NCI-H146 treated with DMSO at 0.1 percent for 48 hours (cell line): ENCODE measurements around the gene MAL.

Source experiments
- DNase-seq: peaks from one replicate; lab custom pipeline; 2025; ENCODE audit not compliant: unreplicated experiment; lab: John Stamatoyannopoulos, UW

MAL gene

DNA sequence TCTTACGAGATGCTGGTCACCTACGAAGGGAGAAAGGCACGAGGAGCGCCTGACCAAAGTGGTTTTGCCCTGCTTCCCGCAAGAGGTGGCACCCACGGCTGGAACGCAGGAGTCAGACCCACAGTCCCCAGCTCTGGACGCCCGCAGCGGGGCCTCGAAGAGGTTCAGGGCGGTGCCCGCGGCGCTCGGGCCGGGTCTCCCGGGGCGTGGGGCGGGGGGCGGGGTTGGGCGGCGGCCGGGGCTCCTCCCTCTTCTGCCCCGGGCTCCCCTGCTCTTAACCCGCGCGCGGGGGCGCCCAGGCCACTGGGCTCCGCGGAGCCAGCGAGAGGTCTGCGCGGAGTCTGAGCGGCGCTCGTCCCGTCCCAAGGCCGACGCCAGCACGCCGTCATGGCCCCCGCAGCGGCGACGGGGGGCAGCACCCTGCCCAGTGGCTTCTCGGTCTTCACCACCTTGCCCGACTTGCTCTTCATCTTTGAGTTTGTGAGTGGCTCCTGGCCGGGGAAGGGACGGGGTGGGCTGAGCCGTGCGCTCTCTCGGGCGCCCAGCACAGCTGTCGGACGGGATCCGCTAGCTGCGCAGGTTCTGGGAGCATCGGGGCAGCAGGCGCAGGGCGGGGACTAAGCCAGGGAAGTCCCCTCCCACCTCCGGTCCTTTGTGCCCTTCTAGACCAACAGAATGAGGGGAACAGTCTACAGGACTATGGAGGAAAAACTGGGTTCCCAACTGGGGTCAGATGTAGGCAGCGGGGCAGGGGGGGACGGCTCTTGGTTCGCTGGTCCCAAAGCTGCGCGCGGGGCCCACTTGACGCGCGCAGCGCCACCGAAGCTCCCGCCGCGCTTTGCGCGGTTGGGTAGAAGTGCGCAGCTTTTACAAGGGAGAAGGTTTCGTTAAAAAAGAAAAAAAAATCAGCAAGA is at the start of gene MAL:
MAL (plus strand) TSS at position 303 of the 914 bp plus-strand sequence; CDS start at position 388, 85 bp downstream.
- DNase-seq, result no peak

- no peak for DNase-seq
Measured at GRCh38 chr2:94977826-94978225, 47.7 kb upstream of the MAL start.

GRCh38 chr2:94978917-94979316 is 46.6 kb upstream of the MAL start:
- no peak for DNase-seq

DNA sequence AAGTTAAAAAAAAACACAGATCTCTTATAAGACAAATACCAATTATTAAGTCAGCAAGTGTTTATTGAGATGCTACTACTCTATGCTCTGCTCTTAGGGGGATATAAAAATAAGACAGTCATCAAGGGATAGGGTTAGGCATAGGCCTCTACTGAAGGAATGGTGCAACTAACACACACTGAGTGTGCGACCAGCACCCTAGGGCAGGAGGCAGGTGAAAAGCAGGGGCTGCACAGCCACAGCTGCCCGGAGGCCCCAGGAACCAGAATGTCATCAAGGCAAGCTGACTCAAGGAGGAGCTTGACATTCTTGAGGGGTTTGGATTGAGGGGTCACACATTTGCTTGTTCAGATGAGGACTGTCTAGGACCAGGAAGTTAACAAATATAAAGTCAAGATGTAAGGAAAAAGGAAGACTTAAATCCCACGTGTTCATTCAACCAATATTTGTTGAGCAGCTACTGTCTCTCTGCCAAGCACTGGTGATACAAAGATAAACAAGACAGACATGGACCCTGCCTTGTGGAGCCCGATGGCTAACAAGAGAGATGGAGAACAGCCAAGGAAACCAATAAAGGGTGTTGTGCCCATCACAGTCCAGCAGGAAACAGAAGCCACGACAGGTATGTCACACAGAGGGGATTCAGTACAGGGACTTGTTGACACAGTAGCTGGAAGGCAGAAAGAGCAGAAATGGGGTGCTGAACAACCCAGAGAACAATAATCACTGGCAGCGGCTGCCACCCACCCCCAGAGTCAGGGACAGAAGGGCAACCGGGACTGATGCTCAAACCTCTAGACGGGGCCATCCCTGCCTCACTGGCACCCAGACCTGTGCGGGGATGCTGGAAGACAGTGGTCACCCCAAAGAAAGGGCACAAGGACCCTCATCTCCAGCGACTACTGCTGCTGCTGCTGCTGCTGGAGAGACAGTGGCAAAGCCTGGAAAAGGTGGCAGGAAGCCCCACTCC is 45.8 kb upstream of the MAL start:
- DNase-seq, result no peak

GRCh38 chr2:94980406-94980805 is 45.1 kb upstream of the MAL start:
- no peak for DNase-seq

DNA sequence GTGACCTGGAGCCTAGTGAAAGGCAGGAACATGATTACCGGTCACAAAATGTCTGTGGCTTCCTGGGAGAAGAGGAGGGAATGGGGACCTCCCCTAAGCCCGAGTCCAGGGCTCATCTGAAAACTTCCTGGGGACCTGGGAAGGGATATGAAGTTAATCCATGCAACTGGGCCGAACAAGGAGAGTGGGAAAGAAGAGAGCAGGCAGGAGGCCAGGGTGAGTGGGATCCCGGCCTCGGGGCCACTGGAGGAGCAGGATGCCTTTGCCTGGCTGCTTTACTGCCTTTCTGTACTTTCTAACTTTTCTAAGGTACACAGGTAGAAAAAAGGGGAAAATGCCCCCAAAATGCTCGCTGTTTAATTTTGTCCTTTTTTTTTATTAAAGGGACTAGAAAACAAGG is 43.4 kb upstream of the MAL start:
- no peak for DNase-seq

- DNase-seq, result no peak
Measured at GRCh38 chr2:94982675-94983074, 42.8 kb upstream of the MAL start.

GRCh38 chr2:94984964-94985575 is 40.4 kb upstream of the MAL start:
- no peak for DNase-seq

- no peak for DNase-seq
Measured at GRCh38 chr2:94985636-94986035, 39.9 kb upstream of the MAL start.

DNA sequence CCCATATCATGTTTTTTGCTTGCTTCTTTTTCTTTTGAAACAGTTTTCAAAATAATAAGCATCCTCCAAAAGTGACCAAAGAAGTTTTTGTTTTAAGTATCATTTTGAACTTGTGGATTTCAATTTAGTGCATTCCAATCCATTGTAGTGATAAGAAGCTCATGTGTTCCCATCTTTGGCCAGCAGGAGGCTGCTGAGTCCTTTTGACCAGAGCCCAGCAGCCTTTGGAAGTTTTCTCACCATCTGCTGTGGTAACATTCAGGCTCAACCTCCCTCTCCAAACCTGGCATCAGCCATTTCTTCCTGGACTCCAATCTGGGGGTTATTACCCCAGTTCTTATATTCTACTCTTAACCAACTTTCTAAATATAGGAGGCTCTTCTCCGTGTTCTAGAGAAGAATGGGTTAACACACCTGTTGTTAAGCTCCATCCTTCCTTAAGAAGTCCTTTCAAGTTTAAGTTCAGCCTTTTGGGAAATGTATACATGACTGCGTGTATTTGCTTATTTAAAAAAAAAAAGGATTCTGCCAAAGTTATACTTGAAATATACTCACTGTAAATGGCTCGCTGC is 39.0 kb upstream of the MAL start:
- peak; percentile 6 for DNase-seq

GRCh38 chr2:94987074-94988020 is 38.2 kb upstream of the MAL start:
- no peak for DNase-seq

GRCh38 chr2:94990956-94991355 is 34.6 kb upstream of the MAL start:
- no peak for DNase-seq

DNA sequence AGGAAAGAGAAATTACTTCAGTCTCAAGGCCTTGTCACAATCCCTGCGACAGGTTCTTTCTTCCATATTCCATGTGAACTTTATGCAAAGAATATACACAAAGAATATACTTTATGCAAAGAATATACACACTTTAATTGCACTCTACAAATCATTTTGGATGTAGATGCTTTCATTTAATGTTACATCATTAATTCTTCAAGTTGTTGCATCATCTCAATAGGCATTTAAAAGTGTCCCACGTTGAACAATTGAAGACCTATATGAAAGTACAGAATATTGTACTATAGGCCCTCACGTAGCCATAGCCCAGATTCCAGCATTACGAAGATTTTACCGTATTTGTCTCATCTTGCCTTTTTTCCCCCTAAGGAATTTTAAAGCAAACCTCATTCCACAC is 33.1 kb upstream of the MAL start:
- no peak for DNase-seq

- DNase-seq, result peak; percentile 46
Measured at GRCh38 chr2:94993176-94994062, 32.1 kb upstream of the MAL start.

GRCh38 chr2:94994063-94994913 is 31.2 kb upstream of the MAL start:
- no peak for DNase-seq

DNA sequence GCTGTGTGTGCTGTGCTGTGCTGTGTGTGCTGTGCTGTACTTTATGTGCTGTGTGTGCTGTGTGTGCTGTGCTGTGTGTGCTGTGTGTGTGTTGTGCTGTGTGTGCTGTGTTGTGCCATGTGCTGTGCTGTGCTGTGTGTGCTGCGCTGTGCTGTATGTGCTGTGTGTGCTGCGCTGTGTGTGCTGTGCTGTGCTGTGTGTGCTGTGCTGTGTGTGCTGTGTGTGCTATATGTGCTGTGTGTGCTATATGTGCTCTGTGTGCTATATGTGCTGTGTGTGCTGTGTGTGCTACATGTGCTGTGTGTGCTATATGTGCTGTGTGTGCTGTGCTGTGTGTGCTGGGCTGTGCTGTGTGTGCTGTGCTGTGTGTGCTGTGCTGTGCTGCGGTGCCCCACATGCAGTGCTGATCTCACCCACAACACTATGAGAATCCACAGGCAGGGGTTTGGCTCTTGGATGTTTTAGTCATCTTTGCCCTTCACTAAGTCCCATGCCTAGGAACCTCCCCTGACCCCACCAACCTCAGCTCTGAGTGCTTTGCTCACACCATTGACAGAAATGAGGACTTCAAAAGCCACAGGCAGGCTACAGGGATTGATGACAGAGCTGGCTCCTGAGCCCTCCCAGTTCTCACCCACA is 30.5 kb upstream of the MAL start:
- DNase-seq, result no peak

GRCh38 chr2:94995553-94996304 is 29.8 kb upstream of the MAL start:
- DNase-seq, result no peak
